Naive thymus-derived CD8-positive, alpha-beta T cell (primary cell): ENCODE measurements around the gene ZSWIM3. TPM values are rescaled to one million over a fixed set of nuclear protein-coding genes. Genes with fewer than 3 reads are reported as not detected.

Source experiments
- ATAC-seq, 2 donors: fragments of 150-1000 bp; cut with Tn5 transposase in 1 of 2; sonication (Bioruptor Pico), chemical (Tn5 transposase) in 1 of 2; 1 replicate in 1 of 2; 2 replicates in 1 of 2; pipeline ENCODE4 v1.10.0; 2021; ENCODE audit warnings: mild to moderate bottlenecking in 2 of 2, moderate library complexity in 2 of 2
- POLR2A ChIA-PET: fragments of 350-600 bp; sonication (Branson Sonifier 250); formaldehyde crosslinking; loops from one replicate; lab custom pipeline; 2021; ENCODE audit warnings: antibody characterized with exemption; lab: Charles Lee
- DNase-seq, 10 donors: peaks; one replicate each; pipeline versions ENCODE4 v3.0.0 to v3.0.0-alpha.2; 2020 to 2022
- H3K27ac Mint-ChIP-seq, 10 donors: one replicate each; pipeline ENCODE4 v1.8.0; 2020 to 2022; ENCODE audit warnings: mild to moderate bottlenecking in 10 of 10, mixed read lengths in 10 of 10, moderate library complexity in 4 of 10, inconsistent platforms in 1 of 10
- H3K27me3 Mint-ChIP-seq, 5 donors: one replicate each; pipeline ENCODE4 v1.8.0; 2021 to 2022; ENCODE audit warnings: mixed read lengths in 5 of 5
- H3K36me3 Mint-ChIP-seq, 3 donors: one replicate each; pipeline ENCODE4 v1.8.0; 2020 to 2022; ENCODE audit warnings: mixed read lengths in 3 of 3, mild to moderate bottlenecking in 2 of 3, inconsistent platforms in 1 of 3
- H3K4me1 Mint-ChIP-seq, 4 donors: one replicate each; pipeline ENCODE4 v1.8.0; 2021 to 2022; ENCODE audit warnings: mixed read lengths in 4 of 4
- H3K4me3 Mint-ChIP-seq, 10 donors: one replicate each; pipeline ENCODE4 v1.8.0; 2020 to 2022; ENCODE audit warnings: mild to moderate bottlenecking in 10 of 10, mixed read lengths in 10 of 10, moderate library complexity in 6 of 10, inconsistent platforms in 1 of 10
- H3K9me3 Mint-ChIP-seq, 9 donors: one replicate each; pipeline ENCODE4 v1.8.0; 2020 to 2022; ENCODE audit warnings: mixed read lengths in 9 of 9, mild to moderate bottlenecking in 3 of 9, inconsistent platforms in 1 of 9, moderate library complexity in 1 of 9
- polyA plus RNA-seq, 3 donors: library from polyadenylated mRNA; unstranded; fragments of 300-500 nt; fragmentation: Illumina TruSeq; gene quantifications; one replicate each; pipeline ENCODE4 v1.2.3, GENCODE V29; 2021
- total RNA-seq, 8 experiments: library from RNA in 2 of 8; stranded (reverse) in 2 of 8; gene quantifications; one replicate each; pipeline ENCODE4 v1.2.3 and lab custom pipeline; 2021 to 2026

ZSWIM3 gene
- total and polyA plus RNA-seq, 5 experiments from 2014 or later: 0.35 to 4.4 (median 2.1) TPM

GRCh38 chr20:45886590-45887345, 29.4 kb downstream of the ZSWIM3 start:
- peaks cover 0 to 30% (median 0%) of the 10 kb centered on the region in 3 donors for H3K36me3 Mint-ChIP-seq
- H3K4me3 Mint-ChIP-seq: no peak overlapping the region
- no peak for DNase-seq
- H3K27me3 Mint-ChIP-seq: no peaks in the 10 kb centered on the region
- no peaks in the 10 kb centered on the region for H3K9me3 Mint-ChIP-seq
- peaks cover 16 to 56% (median 51%) of the 10 kb centered on the region in 4 donors for H3K4me1 Mint-ChIP-seq
- ATAC-seq: no peak
- POLR2A ChIA-PET: interaction anchor here (0.9 to 1.2 kb wide), 1 partner anchor 48 kb away, joined by 3 to 4 read pairs; no protein-coding TSS in a partner anchor
- H3K27ac Mint-ChIP-seq: peak overlapping the region in 3 of 10 donors; percentile 13 to 41 (median 38)

GRCh38 chr20:45887346-45887715, 29.9 kb downstream of the ZSWIM3 start, which contains the start of gene SPATA25:
TSS of gene SPATA25 (minus strand) at chr20:45887622. CDS start at chr20:45887590, 32 bp downstream.
- ATAC-seq: no peak
- POLR2A ChIA-PET: interaction anchor here (1.2 kb wide), 2 partner anchors 13 to 48 kb away, joined by 3 to 4 read pairs; no protein-coding TSS in a partner anchor

GRCh38 chr20:45888681-45889080, 31.3 kb downstream of the ZSWIM3 start:
- DNase-seq: no peak
- H3K36me3 Mint-ChIP-seq: peaks cover 0 to 20% (median 2%) of the 10 kb centered on the region in 3 donors
- POLR2A ChIA-PET: interaction anchor here (1.2 to 7.4 kb wide), 4 partner anchors 12 to 47 kb away, joined by 3 to 120 read pairs (median 20); partner anchors contain the start of genes ACOT8, PCIF1 and ZSWIM3
- no peaks in the 10 kb centered on the region for H3K9me3 Mint-ChIP-seq
- H3K27me3 Mint-ChIP-seq: no peaks in the 10 kb centered on the region
- ATAC-seq: no peak
- H3K4me1 Mint-ChIP-seq: peaks cover 22 to 52% (median 49%) of the 10 kb centered on the region in 4 donors
- peak overlapping the region in 5 of 10 donors; percentile 5 to 80 (median 60) for H3K27ac Mint-ChIP-seq
- peak overlapping the region in 2 of 10 donors; percentile 37 to 60 for H3K4me3 Mint-ChIP-seq

More at GRCh38 chr20:45887346-45887715, 29.9 kb downstream of the ZSWIM3 start, which contains the start of gene SPATA25:
- H3K4me3 Mint-ChIP-seq: no peak within 1 kb of the TSS
- H3K27ac Mint-ChIP-seq: peak within 1 kb of the TSS in 7 of 10 donors; percentile 38 to 80 (median 54)
- peaks cover 0 to 30% (median 0%) of the 10 kb centered on the region in 3 donors for H3K36me3 Mint-ChIP-seq
- no peak for DNase-seq
- no peaks in the 10 kb centered on the region for H3K9me3 Mint-ChIP-seq
- H3K27me3 Mint-ChIP-seq: no peaks in the 10 kb centered on the region
- H3K4me1 Mint-ChIP-seq: peaks cover 16 to 54% (median 52%) of the 10 kb centered on the region in 4 donors

DNA sequence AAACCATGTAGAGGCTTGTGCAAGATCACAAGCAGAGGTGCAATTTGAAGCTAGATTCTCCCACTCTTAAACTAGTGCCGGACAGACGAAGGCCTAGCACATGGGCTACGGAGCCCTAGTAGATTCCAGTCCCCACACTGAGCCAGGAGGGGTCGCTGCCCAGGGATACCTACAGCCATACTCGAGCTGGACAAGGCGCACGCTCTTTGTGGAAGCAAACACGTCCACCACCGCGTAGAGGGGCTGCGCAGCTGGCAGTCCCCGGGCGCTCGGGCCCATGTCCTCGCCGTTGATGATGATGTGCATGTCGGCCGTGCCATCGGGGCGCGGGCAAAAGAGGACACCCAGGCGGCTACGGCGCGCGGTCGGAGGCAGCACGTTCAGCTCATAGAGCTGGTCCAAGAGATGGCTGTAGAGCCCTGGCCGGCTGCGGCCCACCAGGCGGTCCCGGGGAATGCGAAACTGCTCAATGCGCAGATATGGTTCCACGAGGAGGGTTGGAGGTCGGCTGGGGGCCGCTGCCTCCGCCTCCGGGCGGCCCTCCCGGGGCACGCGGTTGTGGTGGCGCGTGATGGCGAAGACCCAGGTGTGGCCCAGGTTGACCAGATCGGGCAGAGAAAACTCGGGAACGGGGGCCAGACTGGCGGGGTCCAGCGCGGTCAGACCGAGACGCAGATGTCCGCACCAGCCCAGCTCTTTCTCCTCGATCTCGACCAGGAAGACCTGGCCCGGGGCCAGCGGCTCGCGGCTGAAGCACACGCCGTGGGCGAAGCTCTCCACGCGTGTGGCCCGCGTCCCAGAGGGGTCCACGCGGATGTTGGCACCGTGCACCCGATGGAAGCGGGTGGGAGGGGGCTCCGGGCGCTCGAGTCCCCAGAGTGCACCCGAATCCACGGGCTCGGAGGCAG, 32.9 kb downstream of the ZSWIM3 start:
- H3K27ac Mint-ChIP-seq: peak overlapping the region; percentile 84 to 96 (median 90)
- DNase-seq (peak; percentile 21 to 78 (median 43)), ATAC-seq (peak; percentile 54 to 56)
- POLR2A ChIA-PET: interaction anchor here (0.5 to 7.4 kb wide), 19 partner anchors 9 to 526 kb away, joined by 3 to 120 read pairs (median 5); partner anchors contain the start of genes ACOT8, PCIF1, SNX21 and ZNF335
- no peaks in the 10 kb centered on the region for H3K9me3 Mint-ChIP-seq
- no peaks in the 10 kb centered on the region for H3K27me3 Mint-ChIP-seq
- H3K4me3 Mint-ChIP-seq: peak overlapping the region; percentile 92 to 96 (median 94)
- H3K4me1 Mint-ChIP-seq: peaks cover 16 to 50% (median 45%) of the 10 kb centered on the region in 4 donors
- peaks cover 0 to 21% (median 2%) of the 10 kb centered on the region in 3 donors for H3K36me3 Mint-ChIP-seq

DNA sequence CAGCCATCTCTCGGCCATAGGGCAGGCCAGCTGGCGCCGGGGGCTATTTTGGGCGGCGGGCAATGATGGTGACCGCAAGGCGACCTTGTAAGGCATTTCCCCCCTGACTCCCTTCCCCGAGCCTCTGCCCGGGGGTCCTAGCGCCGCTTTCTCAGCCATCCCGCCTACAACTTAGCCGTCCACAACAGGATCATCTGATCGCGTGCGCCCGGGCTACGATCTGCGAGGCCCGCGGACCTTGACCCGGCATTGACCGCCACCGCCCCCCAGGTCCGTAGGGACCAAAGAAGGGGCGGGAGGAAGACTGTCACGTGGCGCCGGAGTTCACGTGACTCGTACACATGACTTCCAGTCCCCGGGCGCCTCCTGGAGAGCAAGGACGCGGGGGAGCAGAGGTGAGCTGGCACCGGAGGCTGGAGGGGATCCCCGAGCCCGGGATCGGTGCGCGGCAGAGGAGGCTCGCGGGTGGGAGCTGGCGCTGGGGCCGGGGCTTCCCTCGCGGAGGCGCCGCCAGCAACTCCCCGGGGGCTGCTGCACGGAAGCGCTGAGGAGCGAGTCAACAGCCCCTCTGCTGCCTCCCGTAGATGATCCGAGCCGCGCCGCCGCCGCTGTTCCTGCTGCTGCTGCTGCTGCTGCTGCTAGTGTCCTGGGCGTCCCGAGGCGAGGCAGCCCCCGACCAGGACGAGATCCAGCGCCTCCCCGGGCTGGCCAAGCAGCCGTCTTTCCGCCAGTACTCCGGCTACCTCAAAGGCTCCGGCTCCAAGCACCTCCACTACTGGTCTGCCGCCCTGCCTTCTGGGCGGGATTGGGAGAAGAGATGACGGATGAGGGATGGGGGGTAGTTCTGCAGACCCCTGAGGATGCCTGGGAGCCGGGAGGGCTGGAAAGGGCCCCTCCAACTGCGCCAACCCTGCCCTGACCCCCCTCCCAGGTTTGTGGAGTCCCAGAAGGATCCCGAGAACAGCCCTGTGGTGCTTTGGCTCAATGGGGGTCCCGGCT, 33.9 kb downstream of the ZSWIM3 start, which contains the start of the genes CTSA and NEURL2:
CTSA (plus strand) TSS at position 351 of the 999 bp plus-strand sequence; CDS start at position 585, 234 bp downstream.
NEURL2 (minus strand) TSS at position 224 of the 999 bp plus-strand sequence; CDS start at position 7, 217 bp downstream.
- POLR2A ChIA-PET: interaction anchor here (0.6 to 7.4 kb wide), 12 partner anchors 8 to 527 kb away, joined by 3 to 120 read pairs (median 6); partner anchors contain the start of genes ACOT8, PCIF1, SNX21 and ZNF335
- ATAC-seq: peak; percentile 80 to 86
- peaks cover 0 to 22% (median 2%) of the 10 kb centered on the region in 3 donors for H3K36me3 Mint-ChIP-seq
- H3K27me3 Mint-ChIP-seq: no peaks in the 10 kb centered on the region
- no peaks in the 10 kb centered on the region for H3K9me3 Mint-ChIP-seq
- H3K27ac Mint-ChIP-seq: peak within 1 kb of the TSS; percentile 88 to 96 (median 94)
- DNase-seq: peak; percentile 72 to 92 (median 82)
- peak within 1 kb of the TSS; percentile 92 to 96 (median 94) for H3K4me3 Mint-ChIP-seq
- H3K4me1 Mint-ChIP-seq: peaks cover 15 to 50% (median 43%) of the 10 kb centered on the region in 4 donors

- no peak for ATAC-seq
Observed at GRCh38 chr20:45892049-45892825, 34.8 kb downstream of the ZSWIM3 start.

GRCh38 chr20:45892828-45893500, 35.5 kb downstream of the ZSWIM3 start:
- Mint-ChIP-seq H3K36me3 (peaks cover 0 to 33% (median 9%) of the 10 kb centered on the region in 3 donors), H3K9me3 (no peaks in the 10 kb centered on the region), H3K27me3 (no peaks in the 10 kb centered on the region), H3K4me1 (peaks cover 13 to 40% (median 39%) of the 10 kb centered on the region in 4 donors), H3K27ac (peak overlapping the region; percentile 19 to 96 (median 84)), H3K4me3 (peak overlapping the region; percentile 92 to 96 (median 94))
- POLR2A ChIA-PET: interaction anchor here (0.8 to 7.4 kb wide), 7 partner anchors 10 to 79 kb away, joined by 3 to 120 read pairs (median 5); partner anchors contain the start of genes ACOT8, PCIF1, ZNF335 and ZSWIM1
- DNase-seq (no peak), ATAC-seq (no peak)

More at GRCh38 chr20:45892049-45892825, 34.8 kb downstream of the ZSWIM3 start:
- H3K9me3 Mint-ChIP-seq: no peaks in the 10 kb centered on the region
- H3K36me3 Mint-ChIP-seq: peaks cover 0 to 27% (median 2%) of the 10 kb centered on the region in 3 donors
- peaks cover 13 to 45% (median 43%) of the 10 kb centered on the region in 4 donors for H3K4me1 Mint-ChIP-seq
- H3K27me3 Mint-ChIP-seq: no peaks in the 10 kb centered on the region
- DNase-seq: no peak
- POLR2A ChIA-PET: interaction anchor here (0.8 to 7.4 kb wide), 8 partner anchors 9 to 80 kb away, joined by 3 to 120 read pairs (median 5); partner anchors contain the start of genes ACOT8, PCIF1, ZNF335 and ZSWIM1
- peak overlapping the region; percentile 19 to 96 (median 79) for H3K27ac Mint-ChIP-seq
- H3K4me3 Mint-ChIP-seq: peak overlapping the region; percentile 92 to 96 (median 94)

- Mint-ChIP-seq H3K27ac (peak overlapping the region in 6 of 10 donors; percentile 32 to 88 (median 66)), H3K27me3 (no peaks in the 10 kb centered on the region), H3K9me3 (no peaks in the 10 kb centered on the region), H3K4me1 (peaks cover 13 to 39% (median 36%) of the 10 kb centered on the region in 4 donors), H3K36me3 (peaks cover 0 to 35% (median 9%) of the 10 kb centered on the region in 3 donors), H3K4me3 (peak overlapping the region in 8 of 10 donors; percentile 16 to 58 (median 43))
- POLR2A ChIA-PET: interaction anchor here (7.4 kb wide), 1 partner anchor 42 kb away, joined by 120 read pairs; the partner anchor contains the start of gene PCIF1
- DNase-seq (no peak), ATAC-seq (no peak)
Observed at GRCh38 chr20:45893831-45894230, 36.4 kb downstream of the ZSWIM3 start.

GRCh38 chr20:45894797-45895196, 37.4 kb downstream of the ZSWIM3 start:
- DNase-seq (no peak), ATAC-seq (no peak)
- Mint-ChIP-seq H3K36me3 (peaks cover 0 to 38% (median 9%) of the 10 kb centered on the region in 3 donors), H3K27me3 (no peaks in the 10 kb centered on the region), H3K27ac (peak overlapping the region in 1 of 10 donors; percentile 56), H3K4me1 (peaks cover 13 to 33% (median 32%) of the 10 kb centered on the region in 4 donors), H3K4me3 (no peak overlapping the region), H3K9me3 (no peaks in the 10 kb centered on the region)
- POLR2A ChIA-PET: interaction anchor here (0.8 to 7.4 kb wide), 2 partner anchors 13 to 41 kb away, joined by 3 to 120 read pairs; partner anchors contain the start of gene PCIF1
